VCaP (cell line): ENCODE measurements around the gene ITSN2.

ENCODE experiments used
- H3K27ac ChIP-seq: fragments of 450-650 bp; 2 replicates; pipeline ENCODE4 v1.5.1; 2017
- CTCF ChIP-seq: fragments of 450-650 bp; conservative IDR thresholded peaks from 2 replicates; pipeline ENCODE4 v1.5.1; 2017; ENCODE audit warnings: mild to moderate bottlenecking, moderate library complexity

ITSN2 gene

GRCh38 chr2:24276349-24276899 lies 83.9 kb downstream of the ITSN2 start:
- TF ChIP-seq CTCF = no peak
- H3K27ac ChIP-seq = no peak overlapping the region

GRCh38 chr2:24274809-24275208 lies 85.5 kb downstream of the ITSN2 start:
- no peak for TF ChIP-seq CTCF

GRCh38 chr2:24273598-24273997 lies 86.7 kb downstream of the ITSN2 start:
- TF ChIP-seq CTCF = no peak
- H3K27ac ChIP-seq = no peak overlapping the region

More at GRCh38 chr2:24274809-24275208, 85.5 kb downstream of the ITSN2 start:
- no peak overlapping the region for H3K27ac ChIP-seq

- H3K27ac ChIP-seq = no peak overlapping the region
- TF ChIP-seq CTCF = no peak
These were observed 87.4 kb downstream of the ITSN2 start for GRCh38 chr2:24272907-24273306.

- no peak for TF ChIP-seq CTCF
- H3K27ac ChIP-seq = no peak overlapping the region
These were observed 88.1 kb downstream of the ITSN2 start for GRCh38 chr2:24272161-24272802.

- H3K27ac ChIP-seq = no peak overlapping the region
- TF ChIP-seq CTCF = no peak
These were observed 91.1 kb downstream of the ITSN2 start for GRCh38 chr2:24269265-24269664.

GRCh38 chr2:24265212-24265611 lies 95.1 kb downstream of the ITSN2 start:
- no peak for TF ChIP-seq CTCF
- no peak overlapping the region for H3K27ac ChIP-seq
